HFF-Myc (cell line): ENCODE measurements around the gene FBXO10.
"Not testable (repeated sequence)": the region's sequence is repeated elsewhere in the genome, so short reads cannot be mapped to it uniquely, and the experiment has no call there.

Experiments
- DNase-seq: peaks from one replicate; pipeline ENCODE4 v3.0.0-alpha.2; 2011; ENCODE audit warnings: low read depth; ENCODE audit errors: extremely low read depth
- H3K4me3 ChIP-seq: replicated peaks from 2 replicates; pipeline ENCODE4 v1.5.1; 2011; ENCODE audit warnings: low read depth, mild to moderate bottlenecking, control low read depth, low read length
- CTCF ChIP-seq: IDR thresholded peaks from 2 replicates; pipeline ENCODE4 v1.5.1; 2012; ENCODE audit warnings: mild to moderate bottlenecking, low read depth, low read length, control low read depth; ENCODE audit errors: missing control alignments

Gene FBXO10

DNA sequence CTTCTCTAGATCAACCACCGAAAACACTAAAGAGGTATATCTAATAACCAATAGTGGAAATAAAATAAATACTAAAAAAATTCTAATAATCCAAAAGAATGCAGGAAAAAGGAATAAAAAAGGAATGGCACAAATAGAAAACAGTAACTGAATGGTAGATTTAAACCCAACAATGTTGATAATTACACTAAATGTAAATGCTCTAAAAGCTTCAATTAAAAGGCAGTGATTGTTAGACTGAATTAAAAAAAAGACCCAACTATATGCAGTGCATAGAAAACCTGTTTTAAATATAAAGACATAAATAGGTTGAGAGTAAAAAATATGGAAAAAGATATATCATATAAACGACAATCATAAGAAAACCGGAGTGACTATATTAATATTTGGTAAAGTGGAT, 101.7 kb downstream of the FBXO10 start:
- TF ChIP-seq CTCF = no peak
- H3K4me3 ChIP-seq = no peak overlapping the region
- no peak for DNase-seq

GRCh38 chr9:37473982-37474381, 102.2 kb downstream of the FBXO10 start:
- not testable (repeated sequence) for DNase-seq, H3K4me3 ChIP-seq

DNA sequence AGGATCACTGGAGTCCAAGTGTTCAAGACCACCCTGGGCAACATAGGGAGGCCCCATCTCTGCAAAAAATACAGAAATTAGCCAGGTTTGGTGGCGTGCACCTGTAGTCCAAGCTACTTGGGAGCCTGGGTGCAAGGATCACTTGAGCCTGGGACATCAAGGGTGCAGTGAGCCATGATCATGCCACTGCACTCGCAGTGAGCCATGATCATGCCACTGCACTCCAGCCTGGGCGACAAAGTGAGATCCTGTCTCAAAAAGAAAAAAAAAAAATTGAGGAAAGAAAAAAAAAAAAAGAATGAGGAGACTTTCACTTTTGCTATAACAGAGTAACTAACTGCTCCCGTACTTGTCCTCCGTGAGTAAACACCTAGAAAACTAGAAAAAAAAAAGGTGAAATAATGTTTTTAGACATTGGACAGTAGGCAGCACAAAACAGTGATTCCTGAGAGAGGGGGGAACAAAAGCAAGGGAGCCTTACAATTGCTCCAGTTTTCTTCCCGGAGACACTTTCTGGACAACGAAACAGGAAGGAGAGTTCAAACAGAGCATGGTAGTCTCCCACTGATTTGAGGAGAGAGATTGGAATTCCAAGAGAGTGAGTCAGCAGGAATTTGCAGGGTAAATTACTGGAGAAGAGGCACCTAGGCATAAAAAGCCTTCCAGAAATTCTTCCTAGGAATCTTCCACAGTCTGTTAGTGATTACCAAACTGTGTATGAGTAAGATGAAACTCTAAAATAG, 104.1 kb downstream of the FBXO10 start:
- H3K4me3 ChIP-seq = peak overlapping the region; percentile 28
- no peak for TF ChIP-seq CTCF
- DNase-seq = peak; percentile 97

GRCh38 chr9:37468620-37469019, 107.6 kb downstream of the FBXO10 start:
- no peak for DNase-seq
- H3K4me3 ChIP-seq = no peak overlapping the region
- no peak for TF ChIP-seq CTCF

DNA sequence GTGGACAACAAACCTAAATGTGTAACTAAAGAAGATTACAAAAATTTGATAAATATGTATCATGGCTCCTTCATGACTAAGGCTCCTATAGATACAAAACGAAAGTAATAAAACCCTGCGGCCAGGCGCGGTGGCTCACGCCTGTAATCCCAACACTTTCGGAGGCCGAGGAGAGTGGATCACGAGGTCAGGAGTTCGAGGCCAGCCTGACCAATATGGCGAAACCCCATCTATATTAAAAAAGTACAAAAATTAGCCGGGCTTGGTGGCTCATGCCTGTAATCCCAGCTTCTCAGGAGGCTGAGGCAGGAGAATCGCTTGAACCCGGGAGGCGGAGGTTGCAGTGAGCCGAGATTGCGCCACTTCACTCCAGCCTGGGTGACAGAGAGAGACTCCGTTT, 108.7 kb downstream of the FBXO10 start:
- DNase-seq, H3K4me3 ChIP-seq: not testable (repeated sequence)

DNA sequence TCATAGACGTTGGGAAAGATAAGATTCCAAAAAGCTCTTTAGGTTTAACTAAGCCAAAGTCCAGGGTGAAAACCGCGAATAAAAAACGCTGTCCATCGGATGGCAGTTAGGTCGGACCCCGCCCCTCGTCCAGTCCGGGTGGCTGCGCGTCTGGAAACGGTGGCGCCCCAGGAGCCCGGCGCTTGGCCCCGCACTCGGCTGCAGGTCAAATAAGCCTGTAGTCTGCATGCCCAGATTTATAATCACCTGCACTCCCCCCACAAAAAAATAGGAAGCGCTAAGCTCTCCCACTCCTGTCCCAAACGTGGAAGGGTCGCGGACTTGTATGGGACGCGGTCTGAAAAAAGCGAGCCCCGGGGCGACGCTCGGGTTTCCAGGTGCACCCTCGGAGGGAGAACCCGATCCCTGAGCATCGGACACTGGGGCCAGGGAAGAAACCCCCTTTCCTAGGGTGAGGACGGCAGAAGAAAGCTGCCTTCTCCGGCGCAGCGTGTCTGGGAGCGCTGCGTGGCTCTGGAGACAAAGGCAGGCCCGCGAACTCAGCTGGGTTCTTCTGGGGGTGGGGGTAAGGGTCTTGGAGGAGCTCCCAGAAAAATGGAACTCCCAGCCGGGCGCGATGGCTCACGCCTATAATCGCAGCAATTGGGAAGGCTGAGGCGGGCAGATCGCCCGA, 110.0 kb downstream of the FBXO10 start:
- peak overlapping the region; percentile 91 for H3K4me3 ChIP-seq
- no peak for TF ChIP-seq CTCF
- peak; percentile 60 for DNase-seq

DNA sequence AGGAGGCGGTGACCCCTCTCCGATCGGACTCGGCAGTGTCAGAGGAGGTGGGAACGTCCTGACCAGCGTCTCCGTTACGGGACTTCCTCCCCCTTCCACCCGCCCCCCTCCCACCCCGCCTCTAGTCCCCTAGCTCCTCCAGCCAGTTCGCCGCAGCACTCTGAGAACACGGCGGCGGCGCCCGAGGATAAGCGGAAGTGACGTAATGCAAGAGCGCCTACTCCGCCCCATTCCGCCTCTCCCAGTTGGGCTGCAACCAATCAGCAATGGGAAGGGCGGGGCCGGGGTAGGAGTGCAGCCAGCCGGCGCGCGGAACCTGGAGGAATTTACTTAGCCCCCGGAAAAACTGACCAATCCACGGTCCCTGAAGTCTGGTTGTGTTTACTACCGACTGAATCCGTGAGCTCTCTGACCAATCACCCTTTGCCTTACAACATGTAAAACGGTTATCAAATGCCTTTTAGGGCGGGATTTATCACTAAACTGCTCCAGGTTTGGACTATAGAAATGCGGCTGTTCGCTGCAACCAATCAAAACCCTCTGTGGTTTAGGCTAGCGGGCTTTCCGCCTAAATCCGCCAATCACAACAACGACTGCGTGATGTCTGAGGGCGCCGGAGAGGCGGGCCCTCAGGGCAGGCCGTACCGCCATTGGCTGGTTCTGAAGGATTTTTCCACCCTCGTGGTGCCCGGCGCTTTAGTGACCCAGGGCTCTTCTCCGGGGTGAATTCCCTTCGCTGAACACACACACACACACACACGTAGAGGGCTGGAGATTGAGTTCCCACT, 110.7 kb downstream of the FBXO10 start, which contains the start of gene ZBTB5:
ZBTB5 (minus strand) TSS at position 202 of the 788 bp plus-strand sequence. CDS start 22,899 bp downstream, outside the sequence.
- H3K4me3 ChIP-seq = peak within 1 kb of the TSS; percentile 91
- TF ChIP-seq CTCF = no peak
- DNase-seq = peak; percentile 100
